GM18951 (cell line): Measurements from ENCODE around the gene FKBP6.
A peak's percentile ranks its signal among the peaks of the same experiment; 100 is the strongest.
"Not testable (repeated sequence)": the region's sequence is repeated elsewhere in the genome, so short reads cannot be mapped to it uniquely, and the experiment has no call there.

Source experiments
- POLR2A ChIP-seq: IDR thresholded peaks from 4 replicates; pipeline ENCODE4 v1.6.1; 2011; ENCODE audit warnings: mild to moderate bottlenecking; ENCODE audit not compliant: insufficient read length, insufficient read depth; ENCODE audit errors: extremely low read depth
- in situ Hi-C: fragments of 300-500 bp; cut with MboI; formaldehyde crosslinking; loops from one replicate; pipeline ENCODE4 v1.12.0; 2022; ENCODE audit warnings: low sequenced_read_pairs, mixed read lengths, inconsistent platforms; ENCODE audit not compliant: unreplicated experiment

The FKBP6 gene

GRCh38 chr7:73376671-73377412 lies 48.9 kb downstream of the FKBP6 start:
- in situ Hi-C loops, result no loop called here
- no peak for TF ChIP-seq POLR2A

DNA sequence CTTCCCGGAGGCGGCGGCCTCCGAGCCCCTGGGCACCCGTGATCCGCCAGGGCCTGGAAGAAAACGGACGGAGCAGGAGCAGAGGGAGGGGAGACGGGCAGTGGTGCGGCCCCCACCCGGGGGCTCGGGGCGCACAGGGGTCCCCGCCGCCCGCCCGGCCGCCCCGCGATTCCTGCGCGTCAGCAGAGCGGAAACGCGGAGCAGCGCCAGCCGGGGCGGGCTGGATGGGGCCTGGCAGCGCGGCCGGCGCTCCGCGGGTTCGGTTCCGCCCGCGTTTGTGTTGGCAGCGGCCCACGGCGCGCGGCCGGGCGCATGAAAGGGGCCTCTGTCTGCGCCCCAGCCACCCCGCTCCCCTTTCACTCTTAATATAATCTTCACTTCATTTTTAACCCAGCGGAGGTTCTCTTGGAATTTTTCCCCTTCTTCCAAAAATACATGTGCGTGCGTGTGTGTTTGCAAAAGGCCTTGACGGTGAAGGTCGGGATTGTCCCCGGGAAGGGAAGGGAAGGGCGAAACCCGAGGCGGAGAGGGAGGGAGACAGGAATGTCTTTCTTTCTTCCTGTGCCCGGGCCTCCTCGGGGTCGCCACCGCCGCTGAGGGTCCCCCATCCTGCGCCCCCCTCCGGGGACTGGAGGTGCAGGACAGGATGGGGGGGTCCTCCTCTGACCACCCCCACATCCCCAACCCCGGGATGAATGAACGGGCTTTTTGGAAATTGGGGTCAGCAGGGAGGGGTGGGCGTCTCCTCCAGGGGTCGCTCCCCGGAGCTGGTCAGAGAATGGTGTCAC lies 49.6 kb downstream of the FKBP6 start:
- in situ Hi-C loops, result not testable (repeated sequence)

DNA sequence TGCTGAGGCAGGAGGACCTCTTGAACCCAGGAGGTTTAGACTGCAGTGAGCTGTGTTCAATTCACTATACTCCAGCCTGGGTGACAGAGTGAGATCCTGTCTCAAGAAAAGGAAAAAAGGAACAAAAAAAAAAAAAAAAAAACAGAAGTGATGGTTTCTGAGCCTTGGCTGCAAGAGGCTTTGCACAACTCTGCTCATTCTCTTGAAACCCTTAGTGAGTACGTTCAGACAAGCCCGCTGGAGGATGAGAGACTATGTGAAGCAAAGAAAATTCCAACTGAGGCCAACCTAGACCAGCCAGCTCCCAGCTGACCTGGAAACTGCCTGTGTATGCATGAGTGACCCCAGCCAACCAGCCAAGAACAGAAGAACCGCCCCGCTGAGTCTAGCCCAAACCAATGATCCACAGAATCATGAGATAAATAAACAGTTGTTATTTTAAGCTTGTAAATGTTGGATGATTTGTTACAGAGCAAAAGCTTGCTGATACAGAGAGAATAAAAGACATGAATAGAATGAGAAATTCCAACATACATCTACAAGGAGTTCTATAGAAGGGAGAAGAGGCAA lies 55.1 kb downstream of the FKBP6 start:
- no peak for TF ChIP-seq POLR2A
- in situ Hi-C loops, result no loop called here

DNA sequence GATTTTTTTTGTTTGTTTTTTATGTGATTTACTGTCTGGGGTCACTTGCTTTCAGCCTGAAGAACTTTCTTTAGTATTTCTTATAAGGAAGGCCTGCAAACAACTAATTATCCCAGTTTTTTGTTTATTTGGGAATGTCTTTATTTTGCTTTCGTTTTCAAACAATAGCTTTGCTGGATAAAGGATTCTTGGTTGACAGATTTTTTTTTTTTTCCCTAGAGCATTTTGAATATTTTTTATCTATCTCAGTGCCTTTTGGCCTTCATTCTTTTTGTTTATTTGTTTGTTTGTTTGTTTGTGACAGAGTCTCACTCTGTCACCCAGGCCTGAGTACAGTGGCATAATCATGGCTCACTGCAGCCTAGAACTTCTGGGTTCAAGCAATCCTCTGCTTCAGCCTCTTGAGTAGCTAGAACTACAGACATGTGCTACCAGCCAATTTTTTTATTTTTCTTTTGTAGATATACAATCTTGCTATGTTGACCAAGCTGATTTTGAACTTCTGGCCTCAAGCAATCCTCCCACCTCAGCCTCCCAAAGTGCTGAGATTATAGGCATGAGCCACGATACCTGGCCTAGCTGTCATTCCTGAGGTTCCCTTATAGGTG lies 59.4 kb downstream of the FKBP6 start:
- in situ Hi-C loops, result no loop called here
- no peak for TF ChIP-seq POLR2A

DNA sequence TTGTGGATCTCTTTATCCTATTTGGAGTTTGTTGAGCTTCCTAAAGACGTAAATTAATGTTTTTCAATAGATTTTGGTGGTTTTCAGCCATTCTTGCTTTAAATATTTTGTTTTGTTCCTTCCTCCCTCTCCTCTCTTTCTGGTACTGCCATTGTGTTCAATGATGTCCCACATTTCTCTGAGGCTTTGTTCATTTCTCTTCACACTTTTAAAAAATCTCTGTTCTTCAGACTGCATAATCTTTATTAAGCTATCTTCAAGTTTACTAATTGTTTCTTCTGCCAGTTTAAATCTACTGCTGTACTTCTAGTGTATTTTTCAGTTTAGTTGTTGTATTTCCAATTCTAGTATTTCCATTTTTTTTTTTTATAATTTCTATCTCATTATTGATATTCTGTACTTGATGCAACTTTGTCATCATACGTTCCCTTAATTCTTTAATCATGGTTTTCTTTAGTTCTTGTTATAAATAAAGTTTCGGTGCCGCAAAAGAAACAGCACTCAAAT lies 60.0 kb downstream of the FKBP6 start:
- no peak for TF ChIP-seq POLR2A
- in situ Hi-C loops, result no loop called here

GRCh38 chr7:73391396-73391795 lies 63.4 kb downstream of the FKBP6 start:
- in situ Hi-C loops, result no loop called here
- no peak for TF ChIP-seq POLR2A

GRCh38 chr7:73394422-73394821 lies 66.5 kb downstream of the FKBP6 start:
- no peak for TF ChIP-seq POLR2A
- in situ Hi-C loops, result no loop called here

DNA sequence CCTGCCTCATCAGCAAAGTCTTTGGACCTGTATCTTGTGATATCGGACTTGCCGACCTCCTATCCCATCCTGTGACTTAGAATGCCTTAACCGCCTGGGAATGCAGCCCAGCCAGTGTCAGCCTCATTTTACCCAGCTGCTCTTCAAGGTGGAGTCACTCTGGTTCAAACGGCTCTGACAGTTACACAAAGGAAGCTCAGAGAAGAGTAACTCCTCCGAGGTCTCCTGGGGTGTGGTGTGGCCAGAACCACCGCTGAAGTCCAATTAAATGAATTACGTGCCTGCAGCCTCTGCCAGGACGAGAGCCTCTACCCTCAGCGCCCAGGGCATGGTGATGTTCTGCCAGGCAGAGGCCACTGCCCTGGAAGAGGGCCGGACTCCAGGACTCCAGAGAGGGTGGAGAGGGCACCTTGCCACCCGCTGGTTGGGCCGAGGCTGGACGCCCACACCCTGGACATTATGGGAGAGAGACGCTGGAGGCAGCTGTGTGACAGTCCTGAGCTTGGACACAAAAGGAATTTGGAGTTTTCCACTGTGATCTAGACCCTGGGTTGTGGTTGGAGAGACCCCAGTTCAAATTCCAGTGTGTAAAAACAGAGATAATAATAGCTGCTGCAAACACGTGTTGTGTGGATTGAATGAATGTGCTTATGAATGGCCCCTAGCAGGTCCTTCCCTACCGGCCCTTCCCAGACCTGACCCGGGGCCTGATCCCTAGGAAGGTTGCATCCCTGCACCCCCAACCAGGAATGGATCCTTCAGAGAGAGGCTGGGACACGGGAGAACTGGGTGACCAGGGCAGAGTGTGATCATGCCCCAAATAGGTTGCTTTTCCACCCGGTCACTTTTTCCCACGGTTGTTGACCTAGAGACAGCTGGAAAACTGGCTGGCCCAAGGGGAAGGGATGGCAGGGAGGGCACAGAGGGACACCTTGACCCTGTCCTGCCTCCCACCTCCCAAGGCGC lies 67.9 kb downstream of the FKBP6 start:
- TF ChIP-seq POLR2A, result no peak
- in situ Hi-C loops, result no loop called here

DNA sequence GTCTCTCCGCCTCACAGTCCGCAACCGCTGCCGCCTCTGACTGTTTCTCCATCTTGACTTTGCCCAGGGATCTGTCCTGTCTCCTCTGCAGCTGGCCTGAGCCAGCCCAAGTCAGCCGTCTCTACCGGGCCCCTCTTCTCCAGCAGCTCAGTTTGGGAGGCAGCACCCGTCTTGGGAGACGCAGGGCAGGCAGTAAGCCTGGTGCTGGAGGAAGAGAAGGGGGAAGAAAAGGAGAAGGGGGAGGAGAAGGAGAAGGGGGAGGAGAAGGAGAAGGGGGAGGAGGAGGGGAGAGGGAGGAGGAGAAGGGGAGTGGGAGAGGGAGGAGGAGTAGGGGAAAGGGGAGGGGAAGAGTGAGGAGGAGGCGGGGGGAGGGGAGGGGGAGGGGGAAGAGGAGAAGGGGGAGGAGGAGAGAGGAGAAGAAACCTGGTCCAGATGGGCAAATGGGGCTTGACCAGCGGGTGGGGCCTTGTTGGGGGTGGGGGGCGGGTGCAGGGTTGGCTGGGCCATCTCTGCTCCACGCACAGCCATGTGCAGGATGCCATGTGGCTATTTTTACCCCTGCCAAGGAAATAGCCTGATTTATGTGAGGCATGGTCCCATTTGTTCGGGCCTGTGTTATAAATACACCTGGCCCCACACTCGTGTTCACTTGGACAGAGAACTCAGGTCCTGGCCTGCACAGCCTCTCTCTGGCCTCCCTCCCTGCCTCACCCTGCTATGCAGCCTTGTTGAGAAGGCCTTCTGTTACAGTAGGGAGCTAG lies 69.7 kb downstream of the FKBP6 start:
- in situ Hi-C loops, result no loop called here
- no peak for TF ChIP-seq POLR2A

GRCh38 chr7:73399185-73400050 lies 71.5 kb downstream of the FKBP6 start:
- TF ChIP-seq POLR2A, result peak; percentile 30
- in situ Hi-C loops, result not testable (repeated sequence)

GRCh38 chr7:73404860-73405259 lies 76.9 kb downstream of the FKBP6 start:
- in situ Hi-C loops, result not testable (repeated sequence)
